Trophoblast cell (in vitro differentiated cells and primary cell): Measurements from ENCODE around the gene ADRA1B.
"Not testable (repeated sequence)": the region's sequence is repeated elsewhere in the genome, so short reads cannot be mapped to it uniquely, and the experiment has no call there.

ENCODE experiments used
- DNase-seq, 2 donors: peaks; one replicate each; pipeline ENCODE4 v3.0.0-alpha.2; 2016
- H2AFZ ChIP-seq: 2 replicates; pipeline ENCODE4 v1.6.1; 2013; ENCODE audit warnings: low read length, moderate library complexity, mild to moderate bottlenecking; ENCODE audit not compliant: insufficient read depth, poor library complexity
- H2AK5ac ChIP-seq: 2 replicates; pipeline ENCODE4 v1.6.1; 2013; ENCODE audit warnings: mild to moderate bottlenecking, low read length
- H2BK120ac ChIP-seq: 2 replicates; pipeline ENCODE4 v1.6.1; 2013; ENCODE audit warnings: low read length, mild to moderate bottlenecking, moderate library complexity; ENCODE audit not compliant: insufficient read depth, poor library complexity
- H2BK12ac ChIP-seq: 2 replicates; pipeline ENCODE4 v1.6.1; 2013; ENCODE audit warnings: mild to moderate bottlenecking, low read length, moderate library complexity
- H2BK5ac ChIP-seq: 2 replicates; pipeline ENCODE4 v1.6.1; 2013; ENCODE audit warnings: low read length, low read depth, moderate library complexity, mild to moderate bottlenecking; ENCODE audit not compliant: poor library complexity
- H3K14ac ChIP-seq: 2 replicates; pipeline ENCODE4 v1.6.1; 2013; ENCODE audit warnings: mild to moderate bottlenecking, low read length
- H3K18ac ChIP-seq: 2 replicates; pipeline ENCODE4 v1.6.1; 2013; ENCODE audit warnings: mild to moderate bottlenecking, low read length
- H3K23ac ChIP-seq: 2 replicates; pipeline ENCODE4 v1.6.1; 2013; ENCODE audit warnings: low read length
- H3K27ac ChIP-seq: 2 replicates; pipeline ENCODE4 v1.5.1; 2013; ENCODE audit warnings: low read depth, mild to moderate bottlenecking, inconsistent platforms, low read length, moderate library complexity
- H3K27me3 ChIP-seq: 2 replicates; pipeline ENCODE4 v1.6.1; 2013; ENCODE audit warnings: inconsistent platforms, mild to moderate bottlenecking, low read length, moderate library complexity; ENCODE audit not compliant: insufficient read depth
- H3K36me3 ChIP-seq, 2 experiments: 1 replicate in 1 of 2; 2 replicates in 1 of 2; pipeline ENCODE4 v1.6.1; 2013; ENCODE audit warnings: low read length in 2 of 2, mild to moderate bottlenecking in 2 of 2, moderate library complexity in 1 of 2; ENCODE audit not compliant: insufficient read depth in 2 of 2, control insufficient read depth in 1 of 2
- H3K4ac ChIP-seq: 2 replicates; pipeline ENCODE4 v1.6.1; 2013; ENCODE audit warnings: low read depth, mild to moderate bottlenecking, low read length, moderate library complexity
- H3K4me1 ChIP-seq, 2 experiments: 1 replicate in 1 of 2; 2 replicates in 1 of 2; pipeline ENCODE4 v1.6.1; 2013; ENCODE audit warnings: low read length in 2 of 2, mild to moderate bottlenecking in 2 of 2, moderate library complexity in 1 of 2; ENCODE audit not compliant: insufficient read depth in 2 of 2, control insufficient read depth in 1 of 2
- H3K4me2 ChIP-seq: 2 replicates; pipeline ENCODE4 v1.6.1; 2013; ENCODE audit warnings: inconsistent platforms, mild to moderate bottlenecking, low read length, moderate library complexity
- H3K4me3 ChIP-seq: 2 replicates; pipeline ENCODE4 v1.5.1; 2013; ENCODE audit warnings: mild to moderate bottlenecking, low read depth, low read length, inconsistent platforms
- H3K79me1 ChIP-seq: one replicate; pipeline ENCODE4 v1.6.1; 2013; ENCODE audit warnings: low read length
- H3K79me2 ChIP-seq: 2 replicates; pipeline ENCODE4 v1.6.1; 2013; ENCODE audit warnings: low read length, mild to moderate bottlenecking; ENCODE audit not compliant: control insufficient read depth, insufficient read depth, poor library complexity
- H3K9ac ChIP-seq: 2 replicates; pipeline ENCODE4 v1.6.1; 2013; ENCODE audit warnings: mild to moderate bottlenecking, low read length
- H3K9me3 ChIP-seq: 2 replicates; pipeline ENCODE4 v1.6.1; 2013; ENCODE audit warnings: low read depth, mild to moderate bottlenecking, control low read depth, inconsistent platforms, low read length; ENCODE audit not compliant: insufficient read depth
- H4K12ac ChIP-seq: 2 replicates; pipeline ENCODE4 v1.6.1; 2013; ENCODE audit warnings: low read depth, mild to moderate bottlenecking, low read length, moderate library complexity
- H4K8ac ChIP-seq: 2 replicates; pipeline ENCODE4 v1.6.1; 2013; ENCODE audit warnings: low read depth, mild to moderate bottlenecking, low read length, moderate library complexity
- H4K91ac ChIP-seq: one replicate; pipeline ENCODE4 v1.6.1; 2013; ENCODE audit warnings: low read depth, mild to moderate bottlenecking, low read length, moderate library complexity
- WGBS: extraction: QIAGEN DNeasy Blood & Tissue Kit; methylation state at CpG from one replicate; pipeline ENCODE4 v1.1.7; 2013; ENCODE audit warnings: missing lambda C conversion rate; ENCODE audit not compliant: insufficient read length, insufficient coverage; ENCODE audit errors: extremely low coverage; 5-methylcytosine and 5-hydroxymethylcytosine counted together

Gene ADRA1B

DNA sequence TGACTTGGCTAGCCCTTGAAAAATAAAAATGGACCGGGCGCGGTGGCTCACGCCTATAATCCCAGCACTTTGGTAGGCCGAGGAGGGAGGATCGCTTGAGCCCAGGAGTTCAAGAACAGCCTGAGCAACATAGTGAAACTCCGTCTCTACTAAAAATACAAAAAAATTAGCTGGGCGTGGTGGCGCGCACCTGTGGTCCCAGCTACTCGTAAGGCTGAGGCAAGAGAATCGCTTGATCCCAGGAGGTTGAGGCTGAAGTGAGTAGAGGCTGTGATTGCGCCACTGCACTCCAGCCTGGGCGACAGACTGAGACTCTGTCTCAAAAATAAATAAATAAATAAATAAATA is 92.2 kb downstream of the ADRA1B start:
- not testable (repeated sequence) for H3K9me3 ChIP-seq, H2AK5ac ChIP-seq, H3K27me3 ChIP-seq, H3K27ac ChIP-seq, H2BK120ac ChIP-seq, H3K79me2 ChIP-seq, H3K4me3 ChIP-seq, H3K14ac ChIP-seq, H3K36me3 ChIP-seq, DNase-seq, H2BK12ac ChIP-seq, H3K18ac ChIP-seq, H3K23ac ChIP-seq, H2BK5ac ChIP-seq, H3K4ac ChIP-seq, H3K4me2 ChIP-seq, H3K4me1 ChIP-seq, H3K79me1 ChIP-seq, H3K9ac ChIP-seq
- Histone ChIP-seq H2AFZ (peak overlapping the region; percentile 64), H4K8ac (peak overlapping the region; percentile 89), H4K12ac (peak overlapping the region; percentile 27), H4K91ac (peak overlapping the region; percentile 46)
- whole genome bisulfite sequencing, result no CpG with 5 or more reads among the region's 14 CpGs

DNA sequence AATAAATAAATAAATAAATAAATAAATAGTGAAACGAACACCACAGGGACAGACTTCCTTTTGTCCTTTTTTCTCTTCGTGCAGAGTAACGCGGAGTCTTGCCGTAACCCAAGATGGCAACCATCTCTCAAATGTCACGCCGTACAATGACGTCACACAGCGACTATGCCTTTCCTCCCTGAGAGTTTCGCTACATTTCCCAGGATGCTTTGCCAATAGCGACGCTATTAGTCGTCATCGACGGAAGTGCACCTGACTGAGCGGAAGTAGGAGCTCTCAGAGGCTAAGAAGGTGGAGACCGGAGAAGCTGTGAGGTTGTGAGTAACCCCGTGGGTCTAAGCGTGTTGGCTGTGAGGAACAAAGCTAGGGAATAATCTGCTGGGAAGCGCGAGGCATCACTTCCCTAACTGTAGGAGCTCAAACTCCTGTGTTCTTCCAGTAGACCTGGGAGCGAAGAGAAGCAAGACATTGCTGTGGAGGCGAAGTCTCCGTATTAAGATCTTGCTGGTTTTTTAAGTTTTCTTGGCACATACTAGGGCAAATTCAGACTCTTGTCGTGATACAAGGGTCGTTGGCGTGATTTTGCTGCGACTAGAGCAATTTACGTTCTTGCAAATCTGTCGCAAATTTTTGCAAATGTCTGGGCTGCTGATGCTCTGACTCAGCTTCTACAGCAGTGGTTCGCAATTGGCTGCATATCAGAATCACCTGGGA is 92.8 kb downstream of the ADRA1B start, which contains the start of gene TTC1:
TTC1 (plus strand) TSS at position 263 of the 714 bp plus-strand sequence. CDS start 1,390 bp downstream, outside the sequence.
- H3K4me3 ChIP-seq, result peak within 1 kb of the TSS; percentile 84
- H3K9me3 ChIP-seq, result no peaks in the 10 kb centered on the region
- H3K79me1 ChIP-seq, result no peaks in the 10 kb centered on the region
- peak within 1 kb of the TSS; percentile 77 for H2AFZ ChIP-seq
- no peak within 1 kb of the TSS for H2BK12ac ChIP-seq
- peaks cover 5% of the 10 kb centered on the region for H3K79me2 ChIP-seq
- H4K8ac ChIP-seq, result peak within 1 kb of the TSS; percentile 89
- H3K23ac ChIP-seq, result no peak within 1 kb of the TSS
- H3K4me2 ChIP-seq, result peak within 1 kb of the TSS; percentile 83
- H4K12ac ChIP-seq, result peak within 1 kb of the TSS; percentile 27
- H3K27me3 ChIP-seq, result no peaks in the 10 kb centered on the region
- H4K91ac ChIP-seq, result peak within 1 kb of the TSS; percentile 46
- peak within 1 kb of the TSS; percentile 78 for H3K9ac ChIP-seq
- H3K14ac ChIP-seq, result peak within 1 kb of the TSS; percentile 16
- peak within 1 kb of the TSS; percentile 7 for H2BK5ac ChIP-seq
- no peak within 1 kb of the TSS for H2BK120ac ChIP-seq
- H3K27ac ChIP-seq, result no peak within 1 kb of the TSS
- WGBS, result no CpG with 5 or more reads among the region's 31 CpGs
- H3K18ac ChIP-seq, result peak within 1 kb of the TSS; percentile 20
- H3K4ac ChIP-seq, result peak within 1 kb of the TSS; percentile 68
- H2AK5ac ChIP-seq, result peak within 1 kb of the TSS; percentile 1
- peaks cover 3 to 6% of the 10 kb centered on the region in 2 experiments for H3K4me1 ChIP-seq
- H3K36me3 ChIP-seq, result peaks cover 4 to 5% of the 10 kb centered on the region in 2 experiments
- peak; percentile 98 to 100 for DNase-seq

DNA sequence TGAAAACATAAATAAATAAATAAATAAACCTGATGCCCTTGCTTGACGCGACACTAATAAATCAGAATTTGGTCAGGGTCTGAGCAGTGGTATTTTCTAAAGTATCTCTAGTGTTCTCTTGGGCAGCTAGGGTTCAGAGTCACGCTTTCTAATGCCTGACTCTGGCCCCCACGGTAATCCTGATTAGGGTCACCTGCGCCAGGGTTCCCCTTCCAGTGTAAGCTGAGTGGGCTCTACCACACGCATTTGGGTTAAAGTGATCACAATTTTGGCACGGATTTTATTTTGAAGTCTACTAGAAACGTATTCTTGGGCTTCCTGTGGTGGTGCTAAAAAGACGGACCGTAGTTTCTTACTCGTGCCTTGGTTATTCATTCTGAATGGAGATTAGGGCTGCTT is 93.3 kb downstream of the ADRA1B start:
- no CpG with 5 or more reads among the region's 11 CpGs for WGBS
- H3K4me2 ChIP-seq, result peak overlapping the region; percentile 83

DNA sequence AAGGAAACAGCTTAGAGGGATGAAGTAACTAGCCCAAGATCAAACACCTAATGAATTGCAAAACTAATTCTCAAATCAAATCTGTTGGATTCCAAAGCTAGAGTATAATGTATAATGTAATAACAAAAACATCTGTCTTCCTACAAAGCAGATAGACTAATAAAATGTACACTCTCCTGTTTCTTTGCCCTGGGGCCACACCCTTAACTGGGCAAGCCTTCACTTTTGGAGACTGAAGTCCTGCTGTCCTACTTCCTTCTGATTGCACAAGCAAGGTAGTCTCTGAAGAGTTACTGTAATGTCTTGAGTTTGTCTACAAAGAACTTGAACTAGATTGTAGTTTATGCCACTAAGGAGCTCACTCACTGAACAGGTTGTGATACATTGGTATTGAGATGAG is 95.2 kb downstream of the ADRA1B start:
- H4K8ac ChIP-seq, result no peak overlapping the region
- H3K79me2 ChIP-seq, result peaks cover 5% of the 10 kb centered on the region
- no peak overlapping the region for H3K14ac ChIP-seq
- H3K4ac ChIP-seq, result no peak overlapping the region
- no peaks in the 10 kb centered on the region for H3K9me3 ChIP-seq
- H2BK120ac ChIP-seq, result no peak overlapping the region
- no peak overlapping the region for H2AK5ac ChIP-seq
- no peak overlapping the region for H2BK5ac ChIP-seq
- H2AFZ ChIP-seq, result no peak overlapping the region
- H3K23ac ChIP-seq, result no peak overlapping the region
- H3K4me3 ChIP-seq, result no peak overlapping the region
- H3K9ac ChIP-seq, result no peak overlapping the region
- no peak overlapping the region for H3K4me2 ChIP-seq
- H3K27ac ChIP-seq, result no peak overlapping the region
- H4K91ac ChIP-seq, result no peak overlapping the region
- H3K18ac ChIP-seq, result no peak overlapping the region
- no peak overlapping the region for H2BK12ac ChIP-seq
- H3K36me3 ChIP-seq, result peaks cover 4 to 9% of the 10 kb centered on the region in 2 experiments
- peak in 1 of 2 donors; percentile 52 for DNase-seq
- no peaks in the 10 kb centered on the region for H3K79me1 ChIP-seq
- no peak overlapping the region for H4K12ac ChIP-seq
- no peaks in the 10 kb centered on the region for H3K27me3 ChIP-seq
- peaks cover 3 to 6% of the 10 kb centered on the region in 2 experiments for H3K4me1 ChIP-seq

More for the DNA sequence above, 93.3 kb downstream of the ADRA1B start:
- Histone ChIP-seq H3K36me3 (peaks cover 4 to 7% of the 10 kb centered on the region in 2 experiments), H3K4ac (peak overlapping the region; percentile 68), H3K27me3 (no peaks in the 10 kb centered on the region), H2AK5ac (no peak overlapping the region), H3K4me3 (peak overlapping the region; percentile 84), H4K8ac (no peak overlapping the region), H3K23ac (no peak overlapping the region), H4K12ac (no peak overlapping the region), H3K14ac (no peak overlapping the region), H3K79me2 (peaks cover 5% of the 10 kb centered on the region), H3K9me3 (no peaks in the 10 kb centered on the region), H2AFZ (no peak overlapping the region), H2BK12ac (no peak overlapping the region), H3K4me1 (peaks cover 3 to 6% of the 10 kb centered on the region in 2 experiments), H3K9ac (peak overlapping the region; percentile 43), H3K18ac (no peak overlapping the region), H2BK5ac (no peak overlapping the region), H4K91ac (no peak overlapping the region), H2BK120ac (no peak overlapping the region), H3K27ac (no peak overlapping the region), H3K79me1 (no peaks in the 10 kb centered on the region)
- DNase-seq, result peak in 1 of 2 donors; percentile 18
